ENCODE data around the gene PDLIM5.
"Not testable (repeated sequence)": the region's sequence is repeated elsewhere in the genome, so short reads cannot be mapped to it uniquely, and the experiment has no call there.

The PDLIM5 gene

GRCh38 chr4:94546949-94547348, 95.2 kb downstream of the PDLIM5 start:
- no peak for DNase-seq (ENCODE audit: low read depth, low spot score)
- H3K27ac ChIP-seq = peak overlapping the region; percentile 86

GRCh38 chr4:94548571-94548970, 96.8 kb downstream of the PDLIM5 start:
- H3K27ac ChIP-seq = peak overlapping the region; percentile 86
- DNase-seq (ENCODE audit: low read depth, low spot score) = peak; percentile 86

GRCh38 chr4:94550352-94550751, 98.6 kb downstream of the PDLIM5 start:
- H3K27ac ChIP-seq = no peak overlapping the region
- no peak for DNase-seq (ENCODE audit: low read depth, low spot score)

GRCh38 chr4:94550851-94551250, 99.1 kb downstream of the PDLIM5 start:
- no peak overlapping the region for H3K27ac ChIP-seq
- no peak for DNase-seq (ENCODE audit: low read depth, low spot score)

- no peak overlapping the region for H3K27ac ChIP-seq
- no peak for DNase-seq (ENCODE audit: low read depth, low spot score)
Measured at GRCh38 chr4:94551643-94552564, 100.2 kb downstream of the PDLIM5 start.

- not testable (repeated sequence) for DNase-seq (ENCODE audit: low read depth, low spot score); H3K27ac ChIP-seq
Measured at GRCh38 chr4:94556047-94556446, 104.3 kb downstream of the PDLIM5 start.

- H3K27ac ChIP-seq = peak overlapping the region; percentile 51
- not testable (repeated sequence) for DNase-seq (ENCODE audit: low read depth, low spot score)
Measured at GRCh38 chr4:94557632-94558031, 105.9 kb downstream of the PDLIM5 start.

- peak overlapping the region; percentile 51 for H3K27ac ChIP-seq
- no peak for DNase-seq (ENCODE audit: low read depth, low spot score)
Measured at GRCh38 chr4:94558392-94558904, 106.7 kb downstream of the PDLIM5 start.

- H3K27ac ChIP-seq = peak overlapping the region; percentile 51
- no peak for DNase-seq (ENCODE audit: low read depth, low spot score)
Measured at GRCh38 chr4:94559351-94559806, 107.6 kb downstream of the PDLIM5 start.

GRCh38 chr4:94561249-94562024, 109.7 kb downstream of the PDLIM5 start:
- no peak for DNase-seq (ENCODE audit: low read depth, low spot score)
- no peak overlapping the region for H3K27ac ChIP-seq

GRCh38 chr4:94562285-94562684, 110.5 kb downstream of the PDLIM5 start:
- no peak for DNase-seq (ENCODE audit: low read depth, low spot score)
- H3K27ac ChIP-seq = no peak overlapping the region

- H3K27ac ChIP-seq = no peak overlapping the region
- DNase-seq (ENCODE audit: low read depth, low spot score) = no peak
Measured at GRCh38 chr4:94564252-94564651, 112.5 kb downstream of the PDLIM5 start.

GRCh38 chr4:94566420-94566819, 114.7 kb downstream of the PDLIM5 start:
- no peak for DNase-seq (ENCODE audit: low read depth, low spot score)
- no peak overlapping the region for H3K27ac ChIP-seq

GRCh38 chr4:94567811-94568210, 116.1 kb downstream of the PDLIM5 start:
- no peak overlapping the region for H3K27ac ChIP-seq
- no peak for DNase-seq (ENCODE audit: low read depth, low spot score)

- DNase-seq (ENCODE audit: low read depth, low spot score) = no peak
- no peak overlapping the region for H3K27ac ChIP-seq
Measured at GRCh38 chr4:94570558-94570957, 118.8 kb downstream of the PDLIM5 start.

GRCh38 chr4:94571298-94571697, 119.6 kb downstream of the PDLIM5 start:
- H3K27ac ChIP-seq = no peak overlapping the region
- no peak for DNase-seq (ENCODE audit: low read depth, low spot score)

- no peak overlapping the region for H3K27ac ChIP-seq
- DNase-seq (ENCODE audit: low read depth, low spot score) = no peak
Measured at GRCh38 chr4:94571715-94572114, 120.0 kb downstream of the PDLIM5 start.

- no peak for DNase-seq (ENCODE audit: low read depth, low spot score)
- H3K27ac ChIP-seq = no peak overlapping the region
Measured at GRCh38 chr4:94574050-94574449, 122.3 kb downstream of the PDLIM5 start.

GRCh38 chr4:94574616-94575015, 122.9 kb downstream of the PDLIM5 start:
- no peak for DNase-seq (ENCODE audit: low read depth, low spot score)
- H3K27ac ChIP-seq = no peak overlapping the region

GRCh38 chr4:94575652-94576051, 123.9 kb downstream of the PDLIM5 start:
- no peak for DNase-seq (ENCODE audit: low read depth, low spot score)
- H3K27ac ChIP-seq = no peak overlapping the region

- H3K27ac ChIP-seq = no peak overlapping the region
- DNase-seq (ENCODE audit: low read depth, low spot score) = no peak
Measured at GRCh38 chr4:94576210-94576609, 124.5 kb downstream of the PDLIM5 start.
